Measurements from ENCODE around the gene MDK. TPM values are rescaled to one million over a fixed set of nuclear protein-coding genes. Genes with fewer than 3 reads are reported as not detected.

MDK gene
- total and polyA plus RNA-seq, 3 donors from 2014 or later = 14.4 to 51.5 (median 14.5) TPM

DNA sequence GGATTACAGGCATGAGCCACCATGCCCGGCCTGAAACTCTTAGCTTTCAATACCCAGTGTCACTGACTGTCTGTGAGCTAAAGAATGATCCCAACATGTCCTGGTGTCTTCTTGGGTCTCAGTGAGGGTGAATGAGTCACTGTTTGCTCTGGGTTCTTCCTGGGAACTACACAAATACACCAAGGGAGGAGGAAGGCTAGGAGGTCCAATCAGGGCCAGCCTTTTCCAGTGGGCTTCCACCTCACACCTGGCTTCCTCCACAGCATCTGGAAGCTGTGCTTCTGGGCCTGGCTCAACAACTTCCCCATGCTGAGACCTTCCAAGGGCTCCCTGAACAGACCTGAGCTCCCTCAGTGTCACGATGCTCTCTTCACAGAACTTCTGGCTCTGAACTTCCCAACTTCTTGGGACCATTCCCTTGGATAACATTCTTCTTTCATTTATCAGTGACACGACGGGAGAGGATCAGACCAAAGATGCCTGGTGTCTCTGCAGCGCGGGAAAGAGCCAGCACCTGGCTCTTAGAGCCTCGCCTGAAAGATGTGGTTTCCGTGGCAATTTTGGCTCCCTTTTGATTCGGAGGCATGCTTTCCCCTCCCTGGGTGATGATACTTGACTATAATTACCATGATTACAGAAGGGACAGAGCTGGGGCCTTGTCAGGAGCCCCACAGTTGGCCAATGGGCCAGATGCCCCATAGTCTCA is 32.4 kb downstream of the MDK start:
- TF ChIP-seq, protein P1, sequence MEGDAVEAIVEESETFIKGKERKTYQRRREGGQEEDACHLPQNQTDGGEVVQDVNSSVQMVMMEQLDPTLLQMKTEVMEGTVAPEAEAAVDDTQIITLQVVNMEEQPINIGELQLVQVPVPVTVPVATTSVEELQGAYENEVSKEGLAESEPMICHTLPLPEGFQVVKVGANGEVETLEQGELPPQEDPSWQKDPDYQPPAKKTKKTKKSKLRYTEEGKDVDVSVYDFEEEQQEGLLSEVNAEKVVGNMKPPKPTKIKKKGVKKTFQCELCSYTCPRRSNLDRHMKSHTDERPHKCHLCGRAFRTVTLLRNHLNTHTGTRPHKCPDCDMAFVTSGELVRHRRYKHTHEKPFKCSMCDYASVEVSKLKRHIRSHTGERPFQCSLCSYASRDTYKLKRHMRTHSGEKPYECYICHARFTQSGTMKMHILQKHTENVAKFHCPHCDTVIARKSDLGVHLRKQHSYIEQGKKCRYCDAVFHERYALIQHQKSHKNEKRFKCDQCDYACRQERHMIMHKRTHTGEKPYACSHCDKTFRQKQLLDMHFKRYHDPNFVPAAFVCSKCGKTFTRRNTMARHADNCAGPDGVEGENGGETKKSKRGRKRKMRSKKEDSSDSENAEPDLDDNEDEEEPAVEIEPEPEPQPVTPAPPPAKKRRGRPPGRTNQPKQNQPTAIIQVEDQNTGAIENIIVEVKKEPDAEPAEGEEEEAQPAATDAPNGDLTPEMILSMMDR (IDR thresholded peaks at IDR 0.05) = no peak
- TF ChIP-seq POLR2A (IDR thresholded peaks at IDR 0.05) = no peak
- Histone ChIP-seq H3K4me3 (no peak overlapping the region), H3K27me3 (no peaks in the 10 kb centered on the region), H3K36me3 (ENCODE audit: low read depth, missing control alignments) (no peaks in the 10 kb centered on the region), H3K9me3 (no peaks in the 10 kb centered on the region), H3K27ac (no peak overlapping the region), H3K4me1 (no peaks in the 10 kb centered on the region)
- no peak for DNase-seq
- intact Hi-C loops (cut with DNase I; ENCODE audit: low total_unique reads) = no loop called here
- 89% methylated on average over 9 of the region's 9 CpGs for WGBS, 2 donors

DNA sequence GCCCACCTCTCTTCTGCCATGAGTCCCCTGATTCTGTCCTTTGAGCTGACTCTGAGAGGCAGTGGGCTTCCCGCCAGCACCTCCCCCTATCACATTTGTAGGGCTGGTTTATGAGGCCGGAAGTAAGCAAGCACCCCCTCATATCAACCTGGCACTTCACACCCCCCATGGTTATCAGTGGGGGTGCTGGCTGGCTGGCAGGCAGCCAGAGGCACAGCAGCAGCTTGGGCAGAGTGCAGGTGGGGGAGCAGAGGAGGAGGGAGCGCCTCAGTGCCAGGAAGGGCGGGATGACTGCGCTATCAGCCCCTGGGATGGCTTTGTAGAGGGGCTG is 33.0 kb downstream of the MDK start:
- TF ChIP-seq, protein P1 (IDR thresholded peaks at IDR 0.05) = no peak
- no peak for TF ChIP-seq POLR2A (IDR thresholded peaks at IDR 0.05)
- 82 to 84% methylated on average over 4 to 5 of the region's 5 CpGs for WGBS, 2 donors
- Histone ChIP-seq H3K27ac (no peak overlapping the region), H3K27me3 (no peaks in the 10 kb centered on the region), H3K4me3 (no peak overlapping the region), H3K4me1 (no peaks in the 10 kb centered on the region), H3K36me3 (ENCODE audit: low read depth, missing control alignments) (no peaks in the 10 kb centered on the region), H3K9me3 (no peaks in the 10 kb centered on the region)
- no peak for DNase-seq
- intact Hi-C loops (cut with DNase I; ENCODE audit: low total_unique reads) = no loop called here

DNA sequence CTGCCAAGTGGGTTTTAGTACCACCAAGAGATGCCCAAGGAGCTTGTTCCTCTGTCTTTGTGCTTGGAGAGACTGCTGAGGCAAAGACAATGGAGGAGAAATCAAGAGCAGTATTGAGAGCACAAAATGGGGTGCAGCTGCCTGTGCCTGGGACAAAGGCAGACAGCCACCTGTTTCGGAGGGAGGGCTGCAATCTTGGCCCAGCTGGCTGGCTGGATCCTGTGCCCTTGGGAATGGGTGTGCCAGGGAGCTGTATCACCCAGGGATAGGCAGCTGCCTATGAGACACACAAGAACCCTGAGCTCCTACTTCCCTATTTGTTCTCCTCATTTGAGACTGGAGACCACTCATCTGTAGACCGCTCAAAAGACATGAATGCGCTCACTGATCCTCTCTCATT is 33.4 kb downstream of the MDK start:
- TF ChIP-seq POLR2A (IDR thresholded peaks at IDR 0.05) = no peak
- TF ChIP-seq, protein P1 (IDR thresholded peaks at IDR 0.05) = no peak
- no peaks in the 10 kb centered on the region for H3K27me3 ChIP-seq

DNA sequence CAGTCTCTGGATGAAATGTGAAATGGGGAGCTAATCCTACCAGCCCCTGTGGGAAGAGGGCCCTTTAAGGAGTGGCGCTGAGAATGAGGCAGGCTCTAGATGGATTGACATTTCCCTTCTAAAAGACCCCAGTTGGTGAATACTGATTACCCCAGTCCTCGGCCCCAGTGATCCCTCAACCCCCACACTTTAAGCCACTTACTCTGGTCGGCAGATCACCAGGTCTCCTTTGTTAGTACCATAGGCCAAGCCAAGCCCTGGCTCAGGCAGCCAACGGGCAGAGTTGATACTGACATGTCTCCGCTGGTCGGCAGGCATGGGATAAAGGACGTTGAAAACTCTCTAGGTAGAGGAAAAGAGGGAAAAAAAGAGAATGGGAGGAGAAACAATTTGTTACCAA is 36.2 kb downstream of the MDK start:
- no peak overlapping the region for H3K27ac ChIP-seq
- no peak for DNase-seq
- H3K36me3 ChIP-seq (ENCODE audit: low read depth, missing control alignments) = no peaks in the 10 kb centered on the region
- TF ChIP-seq, protein P1 (IDR thresholded peaks at IDR 0.05) = no peak
- TF ChIP-seq POLR2A (IDR thresholded peaks at IDR 0.05) = no peak
- H3K27me3 ChIP-seq = no peaks in the 10 kb centered on the region
- H3K4me1 ChIP-seq = no peaks in the 10 kb centered on the region
- H3K4me3 ChIP-seq = no peak overlapping the region
- no peaks in the 10 kb centered on the region for H3K9me3 ChIP-seq
- 86 to 92% methylated on average over 7 of the region's 7 CpGs for WGBS, 2 donors
- intact Hi-C loops (cut with DNase I; ENCODE audit: low total_unique reads) = no loop called here

More for the DNA sequence above, 33.4 kb downstream of the MDK start:
- Histone ChIP-seq H3K27ac (no peak overlapping the region), H3K9me3 (no peaks in the 10 kb centered on the region), H3K36me3 (ENCODE audit: low read depth, missing control alignments) (no peaks in the 10 kb centered on the region), H3K4me1 (no peaks in the 10 kb centered on the region), H3K4me3 (no peak overlapping the region)
- WGBS, 2 donors = 61 to 63% methylated on average over 3 of the region's 3 CpGs
- intact Hi-C loops (cut with DNase I; ENCODE audit: low total_unique reads) = no loop called here
- no peak for DNase-seq

DNA sequence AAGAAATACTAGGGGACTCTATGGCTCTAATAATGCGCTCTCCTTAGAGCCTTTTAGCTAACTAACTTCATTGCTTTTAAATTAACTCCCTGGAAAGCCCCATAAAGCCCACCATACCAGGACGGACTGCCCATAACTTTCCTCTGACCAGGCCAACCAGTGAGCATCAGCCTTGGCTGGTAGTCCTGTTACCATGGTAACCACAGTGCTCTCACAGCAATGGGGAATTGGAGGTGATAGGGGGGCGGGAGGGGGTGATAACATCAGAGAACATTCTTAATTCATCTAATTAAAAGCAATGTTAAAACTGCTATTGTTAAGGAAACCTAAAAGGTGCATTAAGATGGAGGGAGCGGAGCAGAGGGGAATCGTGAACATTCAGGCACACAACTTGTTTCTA is 37.3 kb downstream of the MDK start:
- DNase-seq = no peak
- no peaks in the 10 kb centered on the region for H3K27me3 ChIP-seq
- no peaks in the 10 kb centered on the region for H3K36me3 ChIP-seq (ENCODE audit: low read depth, missing control alignments)
- H3K4me1 ChIP-seq = no peaks in the 10 kb centered on the region
- no peak overlapping the region for H3K4me3 ChIP-seq
- no peaks in the 10 kb centered on the region for H3K9me3 ChIP-seq
- TF ChIP-seq, protein P1 (IDR thresholded peaks at IDR 0.05) = no peak
- no peak for TF ChIP-seq POLR2A (IDR thresholded peaks at IDR 0.05)
- no peak overlapping the region for H3K27ac ChIP-seq
- intact Hi-C loops (cut with DNase I; ENCODE audit: low total_unique reads) = no loop called here
- WGBS, 2 donors = 86 to 91% methylated on average over 5 of the region's 5 CpGs
